Right ventricle myocardium superior (tissue), 1 donor: ENCODE measurements around the gene KANSL1L. TPM values are rescaled to one million over a fixed set of nuclear protein-coding genes. Genes with fewer than 3 reads are reported as not detected.

Experiments used
- ATAC-seq: fragments of 200-7000 bp; cut with Tn5 transposase; one replicate; pipeline ENCODE4 v1.9.1; 2020; ENCODE audit warnings: mild to moderate bottlenecking; ENCODE audit not compliant: poor library complexity
- DNase-seq: peaks from one replicate; pipeline ENCODE4 v3.0.0-alpha.2; 2020
- intact Hi-C: fragments of 100-400 bp; cut with DNase I; formaldehyde crosslinking; loops from one replicate; pipeline ENCODE4 v1.11.2; 2022
- total RNA-seq: library from RNA; stranded (reverse); fragmentation: NEBNext Ultra II Directional; extraction: Animal tissue kit (Norgen Biotek cat#: 25700); gene quantifications from one replicate; pipeline ENCODE4 v1.2.1, GENCODE V29; 2021
- donor health status: DM: no; HTN: yes; CAD: no; lungs with severe emphysema.

KANSL1L gene
- total RNA-seq, 1 donor from 2014 or later = 15.8 TPM

DNA sequence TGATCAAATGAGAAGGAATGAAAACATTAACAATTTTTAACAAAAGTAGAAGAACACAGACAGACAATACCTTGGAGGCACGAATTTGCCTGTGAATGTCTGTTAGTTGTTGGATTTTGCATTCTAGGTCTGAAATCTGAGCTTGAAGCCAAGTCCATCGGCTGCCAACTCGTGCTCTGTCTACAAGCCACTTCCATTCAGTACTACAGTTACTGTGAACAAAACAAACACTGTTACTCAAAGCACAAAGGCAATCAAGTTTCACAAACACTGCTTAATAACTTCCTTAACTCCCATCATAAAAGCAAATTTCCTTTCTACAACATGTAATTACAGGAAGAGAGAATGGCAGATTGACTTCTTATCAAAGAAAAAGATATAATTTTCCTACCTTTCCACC, 42.2 kb downstream of the KANSL1L start:
- intact Hi-C loops = no loop called here
- ATAC-seq (peak; percentile 52), DNase-seq (no peak)

DNA sequence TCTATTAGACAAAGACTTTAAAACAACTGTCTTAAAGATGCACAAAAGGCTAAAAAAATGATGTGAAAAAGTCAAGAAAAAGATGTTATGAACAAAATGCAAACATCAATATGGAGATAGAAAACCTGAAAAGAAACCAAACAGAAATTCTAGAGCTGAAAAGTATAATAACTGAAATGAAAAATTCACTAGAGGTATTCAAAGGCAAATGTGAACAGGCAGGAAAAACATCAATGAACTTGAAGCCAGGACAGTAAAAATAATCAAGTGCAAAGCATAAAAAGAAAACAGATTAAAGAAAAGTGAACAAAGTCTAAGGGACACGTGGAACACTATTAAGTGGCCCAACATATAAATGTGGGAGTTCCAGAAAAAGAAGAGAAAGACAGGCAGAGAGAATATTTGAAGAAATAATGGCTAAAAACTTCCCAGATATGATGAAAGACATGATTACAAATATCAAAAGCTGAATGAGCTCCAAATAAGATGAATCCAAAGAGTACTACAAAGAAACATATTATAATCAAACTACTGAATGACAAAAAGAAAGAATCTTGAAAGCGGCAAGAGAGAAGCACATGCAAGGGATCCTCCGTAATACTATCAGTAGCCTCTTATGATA, 57.5 kb downstream of the KANSL1L start:
- intact Hi-C loops = no loop called here
- ATAC-seq (no peak), DNase-seq (no peak)

DNA sequence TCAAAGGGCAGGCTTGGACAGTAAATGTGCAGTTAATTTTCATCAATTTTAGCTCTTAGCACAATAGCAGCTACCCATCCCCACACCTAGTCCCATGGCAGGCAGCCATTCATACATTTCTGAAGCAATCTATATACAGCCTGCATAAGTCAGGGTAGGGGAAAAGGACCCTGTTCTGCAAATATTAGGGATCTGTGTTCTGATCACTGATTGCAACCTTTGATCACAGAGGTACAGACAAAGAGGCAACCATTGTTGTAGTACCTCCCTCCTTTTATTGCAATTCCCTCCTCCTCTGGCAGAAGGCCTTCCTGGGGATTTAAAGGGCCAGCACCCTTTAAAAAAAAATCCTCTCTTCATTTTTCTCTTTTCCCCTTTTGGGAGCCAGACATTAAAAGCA, 58.3 kb downstream of the KANSL1L start:
- ATAC-seq = no peak
- no peak for DNase-seq
- intact Hi-C loops = no loop called here

DNA sequence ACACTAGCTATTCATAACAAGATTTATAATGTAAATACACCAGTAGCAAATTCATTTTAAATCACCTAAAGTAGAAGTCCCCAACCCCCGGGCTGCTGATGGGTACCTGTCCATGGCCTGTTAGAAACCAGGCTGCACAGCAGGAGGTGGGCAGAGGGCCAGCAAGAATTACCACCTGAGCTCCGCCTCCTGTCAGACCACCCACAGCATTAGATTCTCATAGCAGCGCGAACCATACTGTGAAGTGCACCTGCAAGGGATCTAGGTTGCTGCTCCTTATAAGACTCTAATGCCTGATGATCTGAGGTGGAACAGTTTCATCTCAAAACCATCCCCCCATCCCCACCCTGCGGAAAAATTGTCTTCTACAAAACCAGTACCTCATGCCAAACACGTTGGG, 71.3 kb downstream of the KANSL1L start:
- DNase-seq (no peak), ATAC-seq (no peak)
- intact Hi-C loops = no loop called here

DNA sequence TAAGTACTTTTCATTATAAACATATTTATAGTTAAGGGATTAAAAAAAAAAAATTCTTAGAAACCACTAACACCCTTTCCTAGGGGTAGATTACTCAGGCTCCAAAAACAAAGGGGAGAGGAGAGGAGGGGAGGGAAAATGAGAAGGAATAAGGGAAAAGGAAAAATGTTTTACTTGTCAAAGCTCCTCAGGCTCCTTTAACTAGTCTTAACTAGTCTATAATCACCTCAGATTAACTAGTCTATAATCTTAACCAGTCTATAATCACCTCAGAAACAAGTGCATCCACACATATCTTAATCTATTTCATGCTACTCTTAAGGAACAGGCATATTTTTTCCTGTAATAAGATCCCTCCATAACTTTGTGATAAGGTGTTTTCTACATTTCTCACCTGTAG, 76.4 kb downstream of the KANSL1L start:
- no peak for ATAC-seq
- no peak for DNase-seq
- intact Hi-C loops = no loop called here

DNA sequence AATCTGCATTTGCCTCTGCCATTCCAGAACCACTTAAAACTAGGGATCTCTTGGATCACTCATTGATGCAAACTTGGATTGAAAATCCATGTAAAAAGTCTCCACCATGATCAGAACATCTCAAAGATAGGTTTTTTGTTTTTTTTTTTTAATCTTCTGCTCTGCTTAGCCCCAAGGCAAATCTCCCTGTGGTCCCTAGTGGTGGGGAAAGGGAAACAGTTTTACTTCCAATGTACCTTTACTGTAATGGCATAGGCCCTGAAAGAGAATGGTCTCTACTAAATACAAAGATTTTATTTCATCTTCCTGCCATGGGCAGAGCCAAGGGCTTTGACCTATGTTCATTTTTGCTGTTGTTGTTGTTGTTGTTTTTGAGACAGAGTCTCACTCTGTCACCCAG, 78.4 kb downstream of the KANSL1L start:
- intact Hi-C loops = no loop called here
- DNase-seq = no peak
- no peak for ATAC-seq

DNA sequence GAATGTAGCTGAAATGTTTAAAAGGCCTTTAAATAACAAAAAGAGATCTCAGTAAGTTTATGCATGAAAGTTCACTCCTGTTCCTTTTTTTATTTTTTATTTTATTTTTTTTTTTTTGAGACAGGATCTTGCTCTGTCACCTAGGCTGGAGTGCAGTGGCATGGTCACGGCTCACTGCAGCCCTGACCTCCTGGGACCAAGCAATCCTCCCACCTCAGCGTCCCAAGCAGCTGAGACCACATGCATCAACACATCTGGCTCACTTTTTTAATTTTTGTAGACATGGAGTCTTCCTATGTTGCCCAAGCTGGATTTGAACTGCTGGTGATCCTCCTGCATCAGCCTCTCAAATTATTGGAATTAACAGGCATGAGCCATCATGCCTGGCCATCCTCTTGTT, 84.3 kb downstream of the KANSL1L start:
- ATAC-seq = no peak
- intact Hi-C loops = loop anchor here (10.0 kb wide), 1 partner anchor 108 kb away; no protein-coding TSS in a partner anchor
- no peak for DNase-seq

DNA sequence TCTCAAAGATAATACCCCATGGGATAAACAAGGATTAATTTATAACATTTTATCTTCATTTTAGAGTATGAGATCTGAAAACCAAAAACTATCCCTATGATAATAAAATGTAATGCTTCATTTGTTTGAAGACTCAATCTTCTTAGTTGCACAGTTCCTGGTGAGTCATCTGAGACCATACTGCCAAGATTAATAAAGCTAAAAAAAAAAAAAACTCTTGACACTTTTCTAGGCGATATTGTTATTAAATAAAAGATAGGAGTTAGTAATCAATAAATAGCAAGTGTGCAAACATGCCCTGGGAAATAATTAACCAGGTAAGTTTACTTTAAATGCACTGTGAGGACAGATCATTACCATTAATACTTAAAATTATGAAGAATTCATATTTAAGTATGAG, 84.9 kb downstream of the KANSL1L start:
- no peak for ATAC-seq
- intact Hi-C loops = loop anchor here (10.0 kb wide), 1 partner anchor 109 kb away; no protein-coding TSS in a partner anchor
- DNase-seq = no peak

DNA sequence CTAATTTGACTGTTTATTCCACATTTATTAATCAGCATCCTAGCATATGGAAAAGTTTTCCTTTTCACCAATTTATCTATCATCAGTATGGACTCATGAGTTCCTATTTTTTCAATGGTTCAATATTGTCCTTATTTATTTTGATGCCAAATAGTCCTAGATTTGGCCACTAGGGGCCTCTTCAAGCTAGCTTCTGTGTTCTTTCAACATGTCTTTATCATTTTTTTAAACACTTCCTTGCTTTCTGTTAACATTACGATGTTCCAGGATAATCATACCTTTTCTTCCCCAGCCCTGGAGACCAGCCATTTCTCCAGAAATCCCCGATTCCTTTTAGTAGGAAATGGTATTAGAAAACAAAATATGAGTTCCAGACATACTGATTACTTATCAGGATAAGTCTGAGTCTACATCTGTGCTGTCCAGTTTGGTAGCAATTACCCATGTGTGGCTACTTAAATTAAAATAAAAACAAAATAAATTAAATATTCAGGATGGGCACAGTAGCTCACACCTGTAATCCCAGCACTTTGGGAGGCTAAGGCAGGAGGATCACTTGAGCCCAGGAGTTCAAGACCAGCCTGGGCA, 98.2 kb downstream of the KANSL1L start:
- DNase-seq = no peak
- intact Hi-C loops = no loop called here
- no peak for ATAC-seq

DNA sequence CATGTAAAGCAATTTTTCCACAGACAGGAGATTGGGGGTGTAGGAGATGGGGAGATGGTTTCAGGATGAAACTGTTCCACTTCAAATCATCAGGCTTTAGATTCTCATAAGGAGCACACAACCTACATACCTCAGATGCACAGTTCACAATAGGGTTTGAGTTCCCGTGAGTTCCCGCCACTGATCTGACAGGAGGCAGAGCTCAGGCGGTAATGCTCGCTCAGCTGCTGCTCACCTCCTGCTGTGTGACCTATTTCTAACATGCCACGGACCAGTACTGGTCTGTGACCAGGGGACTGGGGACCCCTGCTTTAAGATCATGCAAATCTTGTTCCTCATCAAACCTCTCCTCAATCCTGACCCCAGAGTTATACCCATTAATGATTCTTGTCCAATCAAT, 98.7 kb downstream of the KANSL1L start:
- ATAC-seq = no peak
- no peak for DNase-seq
- intact Hi-C loops = no loop called here

DNA sequence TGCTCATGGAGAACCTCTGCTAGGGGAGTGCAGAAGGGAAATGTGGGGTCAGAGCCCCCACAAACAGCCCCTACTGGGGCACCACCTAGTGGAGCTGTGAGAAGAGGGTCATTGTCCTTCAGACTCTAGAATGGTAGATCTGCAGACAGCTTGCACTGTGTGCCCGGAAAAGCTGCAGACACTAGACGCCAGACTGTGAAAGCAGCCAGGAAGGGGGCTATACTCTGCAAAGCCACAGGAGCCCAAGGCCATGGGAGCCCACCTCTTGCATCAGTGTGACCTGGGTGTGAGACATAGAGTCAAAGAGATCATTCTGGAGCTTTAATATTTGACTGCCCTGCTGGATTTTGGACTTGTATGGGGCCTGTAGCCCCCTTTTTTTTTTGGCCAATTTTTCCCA, 107.9 kb downstream of the KANSL1L start:
- ATAC-seq (no peak), DNase-seq (no peak)
- intact Hi-C loops = no loop called here

DNA sequence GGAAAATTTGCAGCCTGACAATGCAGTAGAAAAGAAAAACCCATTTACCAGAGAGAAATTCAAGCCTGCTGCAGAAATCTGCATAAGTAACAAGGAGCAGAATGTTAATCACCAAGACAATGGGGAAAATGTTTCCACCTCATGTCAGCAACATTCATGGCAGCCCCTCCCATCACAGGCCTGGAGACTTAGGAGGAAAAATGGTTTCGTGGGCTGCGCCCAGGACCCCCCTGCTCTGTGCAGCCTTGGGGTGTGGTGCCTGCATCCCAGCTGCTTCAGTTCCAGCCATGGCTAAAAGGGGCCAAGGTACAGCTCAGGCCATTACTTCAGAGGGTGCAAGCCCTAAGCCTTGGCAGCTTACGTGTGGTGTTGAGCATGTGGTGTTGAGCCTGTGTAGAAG, 115.4 kb downstream of the KANSL1L start:
- intact Hi-C loops = no loop called here
- ATAC-seq (no peak), DNase-seq (no peak)

DNA sequence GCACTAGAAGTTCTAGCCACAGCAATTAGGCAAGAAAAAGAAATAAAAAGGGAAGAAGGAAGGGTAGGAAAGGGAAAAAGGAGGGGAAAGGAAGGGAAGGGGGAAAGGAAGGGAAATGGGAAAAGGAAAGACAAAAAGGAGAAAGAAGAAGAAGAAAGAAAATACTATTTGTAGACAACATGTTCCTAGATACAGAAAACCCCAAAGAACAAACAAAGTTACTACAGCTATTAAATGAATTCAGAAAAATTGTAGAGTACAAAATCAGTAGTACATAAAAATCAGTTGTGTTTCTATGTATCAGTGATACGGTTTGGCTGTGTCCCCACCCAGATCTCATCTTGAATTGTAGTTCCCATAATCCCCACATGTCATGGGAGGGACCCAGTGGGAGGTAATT, 116.5 kb downstream of the KANSL1L start:
- ATAC-seq = no peak
- no peak for DNase-seq
- intact Hi-C loops = no loop called here

DNA sequence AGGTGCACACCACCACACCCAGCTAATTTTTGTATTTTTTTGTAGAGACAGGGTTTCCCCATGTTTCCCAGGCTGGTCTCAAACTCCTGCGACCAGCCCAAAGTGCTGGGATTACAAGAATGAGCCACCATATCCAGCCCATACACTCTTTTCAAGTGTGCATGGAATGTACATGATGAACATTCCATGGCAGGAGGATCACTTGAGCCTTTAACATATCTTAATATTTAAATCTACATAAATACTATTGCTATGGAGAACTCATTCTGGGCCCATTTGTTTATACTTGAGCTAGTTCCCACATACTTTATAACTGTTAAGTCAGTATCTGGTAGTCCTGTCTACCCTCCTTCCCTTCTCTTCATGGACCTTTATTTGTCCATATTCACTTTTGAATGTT, 120.3 kb downstream of the KANSL1L start:
- DNase-seq = no peak
- ATAC-seq = no peak
- intact Hi-C loops = no loop called here

DNA sequence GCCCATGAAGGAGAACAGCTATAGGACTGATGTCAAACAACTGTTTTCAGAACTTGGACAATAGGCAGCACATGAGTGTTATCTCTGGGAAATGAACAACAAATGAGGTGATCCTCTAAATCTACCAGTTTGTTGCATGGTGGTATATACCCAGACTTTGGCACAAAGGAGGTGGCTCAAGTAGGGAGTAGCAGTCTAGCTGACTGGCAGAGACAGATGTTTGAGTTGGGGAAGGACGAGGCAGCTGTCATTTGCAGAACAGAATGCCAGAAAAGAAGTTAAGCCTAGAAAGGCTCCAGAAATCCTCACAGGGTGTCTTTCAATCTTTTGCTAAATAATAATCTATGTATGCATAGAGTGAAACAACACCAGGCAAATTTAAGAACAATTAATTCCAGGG, 121.4 kb downstream of the KANSL1L start:
- ATAC-seq (no peak), DNase-seq (no peak)
- intact Hi-C loops = no loop called here

DNA sequence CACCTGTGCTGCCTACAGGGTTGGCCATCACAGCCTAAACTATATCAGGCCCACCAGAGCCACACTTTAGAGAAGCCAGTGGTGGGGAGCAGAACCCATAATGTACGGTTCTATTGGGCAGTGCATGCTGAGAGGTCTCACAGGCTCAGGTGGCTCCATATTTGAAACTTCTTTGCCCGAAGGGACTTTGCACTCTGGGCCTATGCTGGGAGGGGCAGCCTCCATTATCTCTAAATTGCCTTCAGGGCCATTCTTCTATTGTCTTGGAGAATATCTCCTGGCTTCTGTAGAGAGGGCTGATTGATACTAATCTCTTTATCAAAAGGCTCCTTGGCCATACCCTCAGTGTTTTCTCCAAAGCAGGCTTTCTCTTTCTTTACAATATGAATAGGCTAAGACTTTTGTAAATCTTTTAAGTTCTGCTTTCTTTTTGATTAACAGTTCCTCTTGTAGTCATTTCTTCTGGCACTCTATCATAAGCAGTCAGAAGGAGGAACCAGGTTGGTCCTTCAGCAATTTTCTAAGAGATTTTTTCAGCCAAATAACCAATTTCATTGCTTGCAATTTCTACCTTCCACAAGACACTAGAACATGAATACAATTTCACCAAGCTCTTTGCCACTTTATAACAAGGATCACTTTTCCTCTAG, 124.2 kb downstream of the KANSL1L start:
- ATAC-seq (no peak), DNase-seq (no peak)
- intact Hi-C loops = no loop called here

DNA sequence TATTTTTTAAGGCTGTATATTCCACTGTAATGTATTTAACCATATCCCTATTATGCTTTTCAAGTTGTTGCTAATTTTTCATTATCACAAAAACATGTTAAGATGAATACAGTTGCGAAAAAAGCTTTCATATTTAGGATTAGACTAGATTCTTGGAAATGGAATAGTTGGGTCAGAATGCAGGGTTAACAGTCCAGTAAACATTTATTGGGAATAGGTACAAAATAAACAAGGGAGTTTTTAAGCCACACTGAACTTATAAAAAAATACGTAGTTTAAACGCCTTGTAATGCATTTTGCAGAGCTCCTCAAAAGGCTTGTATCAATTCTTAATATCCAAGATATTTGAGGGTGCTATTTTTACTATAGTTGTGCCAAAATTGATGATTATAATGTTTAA, 133.1 kb downstream of the KANSL1L start:
- ATAC-seq (no peak), DNase-seq (no peak)
- intact Hi-C loops = no loop called here

DNA sequence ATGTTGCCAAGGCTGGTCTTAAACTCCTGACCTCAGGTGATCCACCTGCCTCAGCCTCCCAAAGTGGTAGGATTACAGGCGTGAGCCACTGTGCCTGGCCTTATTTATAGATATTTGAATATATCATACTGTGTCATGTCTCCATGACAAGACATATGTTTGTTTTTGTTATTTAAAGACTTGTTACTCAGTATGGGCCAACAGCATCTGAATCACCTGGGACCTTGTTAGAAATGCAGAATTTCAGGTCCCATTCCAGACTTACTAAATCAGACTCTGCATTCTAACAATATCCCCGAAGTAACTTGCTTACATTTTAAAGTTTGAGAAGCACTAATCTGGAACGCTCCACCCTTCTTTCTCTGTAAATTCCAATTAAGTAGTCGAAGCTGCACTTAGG, 135.5 kb downstream of the KANSL1L start:
- ATAC-seq = no peak
- no peak for DNase-seq
- intact Hi-C loops = no loop called here

DNA sequence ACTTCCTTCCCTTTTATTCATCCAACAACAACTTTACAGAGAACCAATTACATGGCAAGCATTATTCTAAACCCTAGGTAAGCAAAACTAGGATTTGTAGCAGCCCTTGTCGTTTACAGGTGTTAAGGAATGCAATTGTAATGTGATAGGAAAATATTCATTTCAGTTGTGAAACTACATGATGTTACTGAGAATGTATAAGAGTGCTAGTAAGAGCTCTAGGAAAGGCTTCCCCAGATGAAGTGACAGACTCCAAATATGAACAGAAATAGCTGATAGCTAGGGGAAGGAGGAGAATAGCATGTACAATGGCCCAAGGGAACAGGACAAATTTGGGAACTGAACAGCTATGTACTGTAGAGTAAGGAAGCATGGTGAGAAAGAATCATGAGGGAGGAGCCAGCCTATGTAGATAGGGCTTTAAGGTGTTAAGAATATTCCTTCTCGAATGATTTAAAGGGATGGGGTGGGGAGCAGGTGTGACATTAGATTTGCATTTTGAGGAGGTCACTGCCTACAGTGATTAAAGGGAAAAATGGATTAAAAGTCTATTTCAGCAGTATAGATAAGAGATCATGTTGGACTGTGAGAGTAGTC, 137.0 kb downstream of the KANSL1L start:
- intact Hi-C loops = no loop called here
- no peak for ATAC-seq

DNA sequence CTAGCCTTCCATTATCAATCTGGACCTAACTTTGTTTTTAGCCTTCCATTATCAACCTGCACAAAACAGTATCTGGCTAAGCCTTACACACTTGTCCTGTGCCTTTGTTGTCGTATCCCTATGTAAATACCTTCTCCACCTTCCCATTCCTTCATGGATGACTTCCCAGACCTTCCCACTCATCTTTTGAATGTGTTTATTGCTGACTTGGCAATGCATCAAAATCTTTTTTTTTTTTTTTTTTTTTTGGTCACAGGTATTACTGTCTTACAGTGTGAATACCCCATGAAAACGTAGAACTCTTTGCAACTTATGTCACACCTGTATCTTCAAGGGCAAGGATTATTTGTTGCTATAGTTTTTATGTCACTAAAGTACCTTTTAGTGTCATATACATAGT, 143.0 kb downstream of the KANSL1L start:
- DNase-seq = no peak
- intact Hi-C loops = no loop called here
- ATAC-seq = no peak

More for the DNA sequence above, 137.0 kb downstream of the KANSL1L start:
- DNase-seq = no peak
